Stimulated activated CD4-positive, alpha-beta T cell treated with anti-CD3 and anti-CD28 coated beads, Interleukin-4, amount 100 ng/mL, for 24 hours (primary cell): ENCODE results near the gene CFAP74.
"Not testable (repeated sequence)": the region's sequence is repeated elsewhere in the genome, so short reads cannot be mapped to it uniquely, and the experiment has no call there.

Source experiments
- DNase-seq: peaks from one replicate; pipeline ENCODE4 v3.0.0-alpha.2; 2020

Gene CFAP74

DNA sequence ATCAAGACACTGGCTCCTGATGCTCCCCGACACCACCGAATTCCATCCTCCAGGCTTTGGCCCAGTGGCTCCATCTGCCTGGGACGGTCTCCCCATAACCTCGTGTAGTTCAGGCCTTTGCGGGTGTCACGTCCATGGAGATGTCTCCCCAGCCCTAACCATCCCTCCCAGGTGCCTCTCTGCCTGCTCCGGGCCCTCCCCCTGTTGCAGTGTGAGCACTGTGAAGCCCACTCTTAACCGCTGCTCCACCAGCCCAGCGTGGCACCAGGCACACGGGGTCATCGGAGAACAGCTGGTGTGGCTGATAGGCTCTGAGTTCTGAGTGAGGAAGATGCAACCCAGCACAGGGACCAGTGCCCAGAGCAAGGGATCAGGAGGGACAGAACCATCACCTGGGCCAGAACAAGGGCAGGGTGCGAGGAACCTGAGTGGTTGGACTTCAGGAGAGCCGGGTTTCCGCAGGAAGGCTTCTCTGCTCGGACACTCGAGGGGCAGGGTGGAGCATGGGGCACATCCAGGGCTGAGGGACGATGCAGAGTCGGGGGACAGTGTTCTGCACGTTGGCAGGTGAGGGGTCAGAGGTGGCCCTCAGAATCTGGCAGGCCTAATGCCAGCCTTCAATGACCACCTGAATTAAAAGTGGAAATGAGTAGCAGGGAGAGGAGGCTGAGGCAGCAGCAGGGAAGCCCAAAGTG lies 110.1 kb downstream of the CFAP74 start:
- DNase-seq = no peak

- DNase-seq = no peak
Measured at GRCh38 chr1:1892763-1893120, 110.8 kb downstream of the CFAP74 start.

- no peak for DNase-seq
Measured at GRCh38 chr1:1892079-1892762, 111.4 kb downstream of the CFAP74 start.

- DNase-seq = peak; percentile 69
Measured at GRCh38 chr1:1891349-1892078, 112.1 kb downstream of the CFAP74 start.

DNA sequence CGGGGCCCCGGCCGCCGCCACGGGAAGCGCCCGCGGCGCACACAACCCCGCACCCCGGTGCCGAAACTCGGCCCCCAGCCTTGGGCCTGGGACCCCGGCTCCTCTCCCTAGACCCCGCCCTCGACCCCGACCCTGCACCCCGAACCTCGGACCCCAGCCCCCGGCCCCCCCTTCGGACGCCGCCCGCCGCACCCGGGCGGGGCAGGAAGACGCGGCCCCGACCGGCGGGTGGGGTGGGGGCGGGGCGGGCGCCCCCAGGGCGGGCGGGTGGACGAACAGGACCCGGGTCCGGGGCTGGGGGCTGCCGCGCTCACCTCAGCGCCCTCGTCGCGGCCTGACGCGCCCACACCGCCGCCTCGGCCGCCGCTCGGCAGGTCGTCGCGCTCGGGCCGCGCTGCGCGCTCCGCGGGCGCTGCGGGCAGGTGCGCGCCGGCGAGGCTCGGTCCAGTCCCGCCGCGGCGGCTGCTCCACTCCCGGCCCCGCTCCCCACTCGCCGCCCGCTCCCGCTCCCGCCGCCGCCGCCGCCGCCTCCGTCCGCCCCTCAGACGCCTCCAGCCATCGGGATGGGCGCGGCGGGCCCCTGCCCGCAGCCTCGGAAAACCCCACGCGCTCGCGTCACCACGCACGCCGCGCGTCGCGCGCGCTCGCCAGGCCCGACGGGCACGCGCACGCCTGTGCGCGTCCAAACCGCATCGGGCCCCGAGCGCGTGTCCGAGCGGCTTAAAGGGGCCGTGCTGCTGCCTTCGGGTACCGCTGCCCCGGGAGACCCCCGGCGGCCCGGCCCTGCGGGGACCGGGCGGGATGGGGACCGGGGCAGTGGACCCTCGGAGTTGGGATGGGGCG lies 112.9 kb downstream of the CFAP74 start, which contains the start of gene GNB1:
TSS of gene GNB1 (minus strand) at position 582 of the 843 bp plus-strand sequence. CDS start 65,634 bp downstream, outside the sequence.
- DNase-seq = peak; percentile 84

DNA sequence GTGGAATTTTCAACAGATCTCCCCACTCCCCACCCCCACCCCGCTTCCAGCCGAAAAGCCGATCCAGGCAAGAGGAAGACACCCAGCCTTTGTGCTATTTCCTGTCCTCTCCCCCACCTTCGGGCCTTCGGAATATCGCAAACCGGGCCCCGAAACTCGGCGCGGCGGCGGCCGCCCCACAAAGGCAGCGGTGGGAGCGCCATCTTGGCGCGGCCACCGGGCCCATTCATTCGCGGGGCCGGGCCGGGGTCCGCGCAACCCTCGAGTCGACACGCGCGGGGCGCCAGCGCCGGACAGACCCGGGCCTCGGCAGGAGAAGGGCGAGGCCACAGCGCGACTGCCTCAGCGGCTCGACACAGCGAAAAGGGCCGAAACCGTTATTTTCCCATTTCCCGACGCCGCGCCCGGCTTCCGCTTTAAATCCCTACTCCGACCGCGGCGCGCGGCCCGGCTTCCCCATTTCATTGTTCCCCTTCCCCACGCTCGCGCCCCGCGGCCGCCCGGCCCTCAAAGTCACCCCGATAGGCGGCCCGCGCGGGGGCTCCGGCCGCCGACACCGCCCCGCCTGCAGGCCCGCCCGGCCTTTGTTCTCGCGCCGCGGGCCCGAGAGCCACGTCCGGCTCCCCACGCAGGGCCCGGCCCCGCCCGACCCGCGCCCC lies 113.6 kb downstream of the CFAP74 start:
- DNase-seq = peak; percentile 41

GRCh38 chr1:1889090-1889750 lies 114.4 kb downstream of the CFAP74 start:
- no peak for DNase-seq

- not testable (repeated sequence) for DNase-seq
Measured at GRCh38 chr1:1883890-1884289, 119.7 kb downstream of the CFAP74 start.

- no peak for DNase-seq
Measured at GRCh38 chr1:1883092-1883873, 120.3 kb downstream of the CFAP74 start.

GRCh38 chr1:1881727-1882126 lies 121.9 kb downstream of the CFAP74 start:
- no peak for DNase-seq

GRCh38 chr1:1880617-1881312 lies 122.8 kb downstream of the CFAP74 start:
- no peak for DNase-seq

GRCh38 chr1:1879942-1880341 lies 123.6 kb downstream of the CFAP74 start:
- no peak for DNase-seq

GRCh38 chr1:1877865-1878436 lies 125.6 kb downstream of the CFAP74 start:
- DNase-seq = no peak

- DNase-seq = no peak
Measured at GRCh38 chr1:1876335-1876930, 127.2 kb downstream of the CFAP74 start.

GRCh38 chr1:1875932-1876331 lies 127.7 kb downstream of the CFAP74 start:
- DNase-seq = peak; percentile 30

- DNase-seq = no peak
Measured at GRCh38 chr1:1874901-1875300, 128.7 kb downstream of the CFAP74 start.

- DNase-seq = no peak
Measured at GRCh38 chr1:1873186-1873585, 130.4 kb downstream of the CFAP74 start.

DNA sequence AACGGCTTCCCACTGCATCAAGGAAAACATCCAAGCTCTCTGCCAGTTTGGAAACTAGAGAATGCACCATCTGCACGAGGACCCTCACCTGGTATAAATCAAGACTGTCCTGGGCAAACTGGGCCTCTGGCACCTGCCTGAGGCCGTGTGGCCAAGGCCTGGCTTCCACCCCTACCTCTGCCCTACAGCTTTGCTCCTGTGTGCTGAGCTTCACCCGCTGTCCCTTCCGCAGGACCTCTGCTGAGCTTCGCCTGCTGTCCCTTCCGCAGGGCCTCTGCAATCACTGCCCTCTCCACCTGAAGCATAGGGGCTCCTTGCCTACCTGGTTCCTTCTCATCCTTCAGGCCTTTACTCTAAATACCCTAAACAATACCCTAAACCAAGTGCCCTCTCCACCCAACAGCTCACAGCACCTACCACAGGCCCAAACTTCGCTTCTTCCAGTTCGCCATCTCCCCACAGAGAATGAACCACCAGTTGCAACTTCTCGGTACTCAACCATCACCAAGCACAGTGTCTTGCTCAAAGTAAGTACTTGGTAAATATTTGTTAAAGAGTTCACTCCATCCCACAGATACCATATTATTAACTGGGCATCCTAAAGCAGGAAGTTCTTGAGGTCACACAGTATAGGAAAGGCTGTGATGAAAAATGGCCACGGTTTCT lies 131.1 kb downstream of the CFAP74 start:
- no peak for DNase-seq
